ENCODE results near the gene M6PR. TPM values are rescaled to one million over a fixed set of nuclear protein-coding genes. Genes with fewer than 3 reads are reported as not detected.
"Not testable (repeated sequence)": the region's sequence is repeated elsewhere in the genome, so short reads cannot be mapped to it uniquely, and the experiment has no call there.

The M6PR gene
- polyA plus RNA-seq, 1 donor from 2014 or later = 52.8 TPM

GRCh38 chr12:8903646-8904045, 45.8 kb downstream of the M6PR start:
- no peaks in the 10 kb centered on the region for H3F3A ChIP-seq (ENCODE audit: insufficient read depth, low read length, poor library complexity, severe bottlenecking)
- H3K27me3 ChIP-seq (ENCODE audit: insufficient read depth, low read depth, low read length) = no peaks in the 10 kb centered on the region
- no peaks in the 10 kb centered on the region for H3K36me3 ChIP-seq (ENCODE audit: insufficient read depth, low read length)
- no peak overlapping the region for H3K9ac ChIP-seq (ENCODE audit: low read length)
- no peaks in the 10 kb centered on the region for H3K79me2 ChIP-seq (replicated peaks; ENCODE audit: insufficient read depth, low read length)
- H3K27ac ChIP-seq (ENCODE audit: low read length) = no peak overlapping the region
- H4K20me1 ChIP-seq (ENCODE audit: insufficient read depth) = no peaks in the 10 kb centered on the region
- H3K4me2 ChIP-seq (ENCODE audit: low read length) = no peak overlapping the region
- no peak for TF ChIP-seq POLR2AphosphoS5 (IDR thresholded peaks at IDR 0.05)
- TF ChIP-seq CTCF (IDR thresholded peaks at IDR 0.05; ENCODE audit: poor library complexity, severe bottlenecking) = no peak
- TF ChIP-seq MXI1 (conservative IDR thresholded peaks at IDR 0.05; ENCODE audit: poor library complexity, severe bottlenecking) = no peak
- TF ChIP-seq TAF1 (IDR thresholded peaks at IDR 0.05; ENCODE audit: low read depth) = no peak
- TF ChIP-seq SMC3 (conservative IDR thresholded peaks at IDR 0.05; ENCODE audit: poor library complexity) = no peak
- no peak for TF ChIP-seq EP300 (conservative IDR thresholded peaks at IDR 0.05; ENCODE audit: poor library complexity, severe bottlenecking)
- TF ChIP-seq REST (IDR thresholded peaks at IDR 0.05; ENCODE audit: borderline replicate concordance) = no peak
- TF ChIP-seq EZH2 (IDR thresholded peaks at IDR 0.05; ENCODE audit: borderline replicate concordance, insufficient read depth, low read length, poor library complexity, severe bottlenecking) = no peak
- no peak for TF ChIP-seq RAD21 (conservative IDR thresholded peaks at IDR 0.05)
- no peak overlapping the region for H3K4me3 ChIP-seq (ENCODE audit: low read length)
- no peaks in the 10 kb centered on the region for H3K9me3 ChIP-seq (ENCODE audit: low read length)
- no peaks in the 10 kb centered on the region for H3K9me2 ChIP-seq (ENCODE audit: insufficient read depth, low read length)
- H2AFZ ChIP-seq (ENCODE audit: low read depth, low read length) = no peak overlapping the region

- not testable (repeated sequence) for H3K9me3 ChIP-seq (ENCODE audit: low read length); H3K79me2 ChIP-seq (replicated peaks; ENCODE audit: insufficient read depth, low read length); H2AFZ ChIP-seq (ENCODE audit: low read depth, low read length); H3K9ac ChIP-seq (ENCODE audit: low read length); H3K36me3 ChIP-seq (ENCODE audit: insufficient read depth, low read length); H3K4me2 ChIP-seq (ENCODE audit: low read length); H3K4me3 ChIP-seq (ENCODE audit: low read length); H3K27ac ChIP-seq (ENCODE audit: low read length); H3K27me3 ChIP-seq (ENCODE audit: insufficient read depth, low read depth, low read length); H3K9me2 ChIP-seq (ENCODE audit: insufficient read depth, low read length); H3F3A ChIP-seq (ENCODE audit: insufficient read depth, low read length, poor library complexity, severe bottlenecking); H4K20me1 ChIP-seq (ENCODE audit: insufficient read depth)
Measured at GRCh38 chr12:8902703-8903102, 46.7 kb downstream of the M6PR start.

- Histone ChIP-seq H3K27ac (ENCODE audit: low read length) (no peak overlapping the region), H3F3A (ENCODE audit: insufficient read depth, low read length, poor library complexity, severe bottlenecking) (no peaks in the 10 kb centered on the region), H3K27me3 (ENCODE audit: insufficient read depth, low read depth, low read length) (no peaks in the 10 kb centered on the region), H3K36me3 (ENCODE audit: insufficient read depth, low read length) (no peaks in the 10 kb centered on the region), H3K9me2 (ENCODE audit: insufficient read depth, low read length) (no peaks in the 10 kb centered on the region), H3K79me2 (replicated peaks; ENCODE audit: insufficient read depth, low read length) (no peaks in the 10 kb centered on the region), H3K9me3 (ENCODE audit: low read length) (no peaks in the 10 kb centered on the region), H4K20me1 (ENCODE audit: insufficient read depth) (no peaks in the 10 kb centered on the region), H3K4me2 (ENCODE audit: low read length) (no peak overlapping the region), H2AFZ (ENCODE audit: low read depth, low read length) (no peak overlapping the region), H3K4me3 (ENCODE audit: low read length) (no peak overlapping the region), H3K9ac (ENCODE audit: low read length) (no peak overlapping the region)
- TF ChIP-seq CTCF (IDR thresholded peaks at IDR 0.05; ENCODE audit: poor library complexity, severe bottlenecking) (no peak), RAD21 (conservative IDR thresholded peaks at IDR 0.05) (no peak), REST (IDR thresholded peaks at IDR 0.05; ENCODE audit: borderline replicate concordance) (no peak), EZH2 (IDR thresholded peaks at IDR 0.05; ENCODE audit: borderline replicate concordance, insufficient read depth, low read length, poor library complexity, severe bottlenecking) (no peak), EP300 (conservative IDR thresholded peaks at IDR 0.05; ENCODE audit: poor library complexity, severe bottlenecking) (no peak), SMC3 (conservative IDR thresholded peaks at IDR 0.05; ENCODE audit: poor library complexity) (no peak)
Measured at GRCh38 chr12:8899830-8900229, 49.6 kb downstream of the M6PR start.
